SK-N-SH (cell line): Measurements from ENCODE around the gene OTOP3. TPM values are rescaled to one million over a fixed set of nuclear protein-coding genes. Genes with fewer than 3 reads are reported as not detected.

ENCODE experiments used
- CTCF ChIA-PET: fragments of 300-600, 350-600 bp; formaldehyde crosslinking; extraction: SDS; loops from one replicate; lab custom pipeline; 2021; lab: Yijun Ruan, JAX
- POLR2A ChIA-PET: fragments of 350-600 bp; sonication (Branson Sonifier 250); formaldehyde crosslinking; extraction: SDS; loops from one replicate; lab custom pipeline; 2020; ENCODE audit warnings: antibody characterized with exemption, inconsistent platforms; lab: Yijun Ruan, JAX
- DNase-seq: peaks from one replicate; pipeline ENCODE4 v3.0.0; 2012
- H2AFZ ChIP-seq: fragments of 200-600 bp; sonication (generic); 2 replicates; pipeline ENCODE4 v1.8.1; 2016; ENCODE audit warnings: antibody characterized with exemption, mild to moderate bottlenecking, low read depth
- H3F3A ChIP-seq: fragments of 200-600 bp; sonication (generic); replicated peaks from 2 replicates; pipeline ENCODE3; 2016; ENCODE audit warnings: antibody characterized with exemption, mild to moderate bottlenecking; ENCODE audit not compliant: insufficient read depth
- H3K27ac ChIP-seq, 2 experiments: fragments of 200-500 bp in 1 of 2; fragments of 200-600 bp in 1 of 2; sonication (Bioruptor generic) in 1 of 2; sonication (generic), shearing (Covaris generic) in 1 of 2; 2 replicates each; pipeline versions ENCODE4 v1.5.1 to v1.6.1; 2014 to 2016; ENCODE audit warnings: low read depth in 2 of 2, inconsistent platforms in 1 of 2, low read length in 1 of 2, mild to moderate bottlenecking in 1 of 2, mixed read lengths in 1 of 2
- H3K27me3 ChIP-seq: fragments of 200-600 bp; sonication (generic), shearing (Covaris generic); 2 replicates; pipeline ENCODE4 v1.6.1; 2016; ENCODE audit warnings: mixed run types; ENCODE audit not compliant: insufficient read depth
- H3K36me3 ChIP-seq, 2 experiments: fragments of 200-500 bp in 1 of 2; fragments of 200-600 bp in 1 of 2; sonication (Bioruptor generic) in 1 of 2; sonication (generic) in 1 of 2; replicated peaks in 1 of 2; 2 replicates each; pipeline versions ENCODE3 to v1.5.1; 2014 to 2016; ENCODE audit warnings: low read length in 1 of 2, mild to moderate bottlenecking in 1 of 2; ENCODE audit not compliant: insufficient read depth in 2 of 2, control insufficient read depth in 1 of 2
- H3K4me1 ChIP-seq, 2 experiments: fragments of 200-500 bp in 1 of 2; fragments of 200-600 bp in 1 of 2; sonication (Bioruptor generic) in 1 of 2; sonication (generic), shearing (Covaris generic) in 1 of 2; 2 replicates each; pipeline versions ENCODE4 v1.5.1 to v1.6.1; 2014 to 2016; ENCODE audit warnings: low read depth in 1 of 2, low read length in 1 of 2, mixed run types in 1 of 2; ENCODE audit not compliant: insufficient read depth in 2 of 2, control insufficient read depth in 1 of 2
- H3K4me2 ChIP-seq: fragments of 200-600 bp; sonication (generic), shearing (Covaris generic); 2 replicates; pipeline ENCODE4 v1.6.1; 2017; ENCODE audit warnings: mixed run types
- H3K4me3 ChIP-seq, 2 experiments: fragments of 200-500 bp in 1 of 2; fragments of 200-600 bp in 1 of 2; sonication (Bioruptor generic) in 1 of 2; sonication (generic), shearing (Covaris generic) in 1 of 2; 2 replicates each; pipeline versions ENCODE4 v1.5.1 to v1.8.1; 2014 to 2016; ENCODE audit warnings: low read depth in 2 of 2, inconsistent platforms in 1 of 2, low read length in 1 of 2, mild to moderate bottlenecking in 1 of 2, mixed read lengths in 1 of 2, moderate library complexity in 1 of 2
- H3K79me2 ChIP-seq: fragments of 200-600 bp; sonication (generic); 2 replicates; pipeline ENCODE4 v1.8.1; 2017; ENCODE audit warnings: mild to moderate bottlenecking; ENCODE audit not compliant: insufficient read depth
- H3K9ac ChIP-seq: fragments of 200-600 bp; sonication (generic); 2 replicates; pipeline ENCODE4 v1.6.1; 2017; ENCODE audit warnings: mixed run types
- H3K9me2 ChIP-seq: fragments of 200-600 bp; sonication (generic); 2 replicates; pipeline ENCODE4 v1.6.1; 2017; ENCODE audit warnings: mixed run types
- H3K9me3 ChIP-seq: fragments of 200-600 bp; sonication (generic); 2 replicates; pipeline ENCODE4 v1.6.1; 2017; ENCODE audit warnings: mixed run types, mild to moderate bottlenecking, moderate library complexity
- H4K20me1 ChIP-seq: fragments of 200-600 bp; sonication (generic); 2 replicates; pipeline ENCODE4 v1.6.1; 2017; ENCODE audit warnings: mild to moderate bottlenecking, mixed run types; ENCODE audit not compliant: insufficient read depth
- CHD2 ChIP-seq: fragments of 150-350 bp; IDR thresholded peaks from 2 replicates; pipeline ENCODE4 v1.6.1; 2018; ENCODE audit warnings: low read length; ENCODE audit not compliant: partially characterized antibody
- ELF1 ChIP-seq: IDR thresholded peaks from 2 replicates; pipeline ENCODE4 v1.4.0; 2012
- EP300 ChIP-seq, 2 experiments: IDR thresholded peaks; 2 replicates each; pipeline versions ENCODE4 v1.4.0 to v1.6.1; 2012; ENCODE audit warnings: borderline replicate concordance in 1 of 2, low read depth in 1 of 2, low read length in 1 of 2
- EZH2phosphoT487 ChIP-seq: fragments of 200-600 bp; sonication (generic); IDR thresholded peaks from 2 replicates; pipeline ENCODE4 v1.6.1; 2017; ENCODE audit warnings: low read depth, mixed run types, mild to moderate bottlenecking, antibody characterized with exemption, moderate library complexity, borderline replicate concordance
- FOSL2 ChIP-seq: IDR thresholded peaks from 2 replicates; pipeline ENCODE4 v1.4.0; 2012; ENCODE audit warnings: low read depth, mild to moderate bottlenecking, moderate library complexity, borderline replicate concordance
- FOXM1 ChIP-seq: IDR thresholded peaks from 2 replicates; pipeline ENCODE4 v1.4.0; 2012; ENCODE audit warnings: low read depth, mild to moderate bottlenecking
- GATA2 ChIP-seq: sonication (generic); formaldehyde crosslinking; IDR thresholded peaks from 2 replicates; pipeline ENCODE4 v1.5.0; 2020; ENCODE audit warnings: mild to moderate bottlenecking, missing genetic modification reagents
- MEF2A ChIP-seq: IDR thresholded peaks from 2 replicates; pipeline ENCODE4 v1.4.0; 2012; ENCODE audit warnings: low read depth, borderline replicate concordance
- NFIC ChIP-seq: IDR thresholded peaks from 2 replicates; pipeline ENCODE4 v1.4.0; 2012; ENCODE audit warnings: borderline replicate concordance
- NRF1 ChIP-seq: IDR thresholded peaks from 2 replicates; pipeline ENCODE4 v1.6.1; 2012; ENCODE audit warnings: low read depth, mild to moderate bottlenecking, low read length
- POLR2AphosphoS5 ChIP-seq: IDR thresholded peaks from 2 replicates; pipeline ENCODE4 v1.6.1; 2012; ENCODE audit warnings: low read depth, low read length
- RAD21 ChIP-seq: IDR thresholded peaks from 2 replicates; pipeline ENCODE4 v1.6.1; 2012; ENCODE audit warnings: mild to moderate bottlenecking, low read length
- RFX5 ChIP-seq: IDR thresholded peaks from 2 replicates; pipeline ENCODE4 v1.6.1; 2012; ENCODE audit warnings: mild to moderate bottlenecking, improper control_type of control experiment, low read length
- RXRA ChIP-seq: IDR thresholded peaks from 2 replicates; pipeline ENCODE4 v1.4.0; 2012; ENCODE audit warnings: low read depth, mild to moderate bottlenecking, borderline replicate concordance
- SIN3A ChIP-seq: IDR thresholded peaks from 2 replicates; pipeline ENCODE4 v1.6.1; 2012; ENCODE audit warnings: low read depth, mild to moderate bottlenecking, low read length, moderate library complexity, borderline replicate concordance
- SMC3 ChIP-seq: IDR thresholded peaks from 2 replicates; pipeline ENCODE4 v1.6.1; 2012; ENCODE audit warnings: low read depth, low read length, improper control_type of control experiment
- TAF1 ChIP-seq: IDR thresholded peaks from 2 replicates; pipeline ENCODE4 v1.6.1; 2012; ENCODE audit warnings: low read depth, mild to moderate bottlenecking, low read length, moderate library complexity, borderline replicate concordance
- TCF12 ChIP-seq: IDR thresholded peaks from 2 replicates; pipeline ENCODE4 v1.4.0; 2012
- TEAD4 ChIP-seq: IDR thresholded peaks from 2 replicates; pipeline ENCODE4 v1.4.0; 2012; ENCODE audit warnings: mild to moderate bottlenecking, borderline replicate concordance; ENCODE audit not compliant: insufficient read depth
- WGBS: methylation state at CpG from one replicate; pipeline ENCODE4 v1.1.6; 2017; ENCODE audit warnings: low lambda C conversion rate; 5-methylcytosine and 5-hydroxymethylcytosine counted together
- polyA plus RNA-seq, 3 experiments: library from polyadenylated mRNA; depleted of rRNA; stranded (reverse); fragments of >200 nt; gene quantifications; 2 replicates each; pipeline ENCODE4 v1.2.3, GENCODE V29; 2012
- TF ChIP-seq, protein P1 (sequence below): IDR thresholded peaks from 2 replicates; pipeline ENCODE4 v1.4.0; 2012; ENCODE audit warnings: low read depth, borderline replicate concordance
- TF ChIP-seq, protein P2 (sequence below): IDR thresholded peaks from 2 replicates; pipeline ENCODE4 v1.6.1; 2012; ENCODE audit warnings: mild to moderate bottlenecking, low read depth, low read length, moderate library complexity
- TF ChIP-seq, protein P3 (sequence below): IDR thresholded peaks from 2 replicates; pipeline ENCODE4 v1.4.0; 2012; ENCODE audit warnings: low read depth
- TF ChIP-seq, protein P4 (sequence below): IDR thresholded peaks from 2 replicates; pipeline ENCODE4 v1.4.0; 2012; ENCODE audit warnings: low read depth, borderline replicate concordance
- TF ChIP-seq, protein P5 (sequence below): fragments of 150-350 bp; IDR thresholded peaks from 2 replicates; pipeline ENCODE4 v1.6.1; 2016; ENCODE audit warnings: mild to moderate bottlenecking, low read depth, low read length
- TF ChIP-seq, protein P6 (sequence below): IDR thresholded peaks from 2 replicates; pipeline ENCODE4; 2012

Gene OTOP3
- polyA plus RNA-seq, 1 of the 3 experiments (the other 2 are of a cell fraction): not detected

DNA sequence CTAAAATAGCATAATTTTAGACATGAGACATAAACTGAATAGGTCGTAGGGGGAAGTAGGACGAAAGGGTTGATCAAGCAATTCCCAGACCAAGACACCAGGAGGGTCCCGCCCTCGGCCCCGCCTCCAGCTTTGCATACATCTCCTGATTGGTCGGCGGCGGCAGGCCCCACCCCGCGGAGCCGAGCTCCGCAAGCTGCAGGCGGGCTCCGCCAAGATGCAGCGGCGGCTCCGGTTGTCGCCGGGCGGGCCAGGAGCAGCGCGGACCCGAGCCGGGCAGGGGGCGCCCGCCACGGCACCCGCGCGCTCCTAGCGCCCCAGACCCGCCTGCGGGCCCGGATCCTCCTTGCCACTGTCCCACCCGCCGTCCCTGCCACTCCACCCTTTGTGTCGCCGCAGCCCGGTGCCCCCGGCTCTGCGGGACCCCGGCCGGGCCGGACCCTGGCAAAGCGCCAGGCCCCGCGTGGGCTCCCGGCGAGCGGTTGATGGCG, 51.8 kb downstream of the OTOP3 start, which contains the start of gene CDR2L:
Gene CDR2L (plus strand): TSS at position 215 of the 491 bp plus-strand sequence. CDS start 412 bp downstream, outside the sequence.
- H3K9me2 ChIP-seq: no peaks in the 10 kb centered on the region
- H3K4me3 ChIP-seq: peak within 1 kb of the TSS; percentile 80 to 93
- ChIA-PET POLR2A (interaction anchor here (0.5 to 6.9 kb wide), 11 partner anchors 12 to 302 kb away, joined by 3 to 197 read pairs (median 5); partner anchors contain the start of genes ARMC7, HID1, MRPL58 and SLC25A19), CTCF (interaction anchor here (0.6 to 10.9 kb wide), 14 partner anchors 9 to 194 kb away, joined by 3 to 136 read pairs (median 5); partner anchors contain the start of genes HID1, MRPL58 and OTOP2)
- no peaks in the 10 kb centered on the region for H3K27me3 ChIP-seq
- H4K20me1 ChIP-seq: no peaks in the 10 kb centered on the region
- H3K79me2 ChIP-seq: peaks cover 42% of the 10 kb centered on the region
- H3K4me1 ChIP-seq: peaks cover 6 to 35% of the 10 kb centered on the region in 2 experiments; a peak in 2 of 4 replicates
- H3K27ac ChIP-seq: peak within 1 kb of the TSS; percentile 92
- H3K9me3 ChIP-seq: no peaks in the 10 kb centered on the region
- peak within 1 kb of the TSS; percentile 89 for H3K9ac ChIP-seq
- H3K4me2 ChIP-seq: peak within 1 kb of the TSS; percentile 94
- H2AFZ ChIP-seq: peak within 1 kb of the TSS; percentile 78
- no peaks in the 10 kb centered on the region for H3K36me3 ChIP-seq
- H3F3A ChIP-seq: peaks cover 42% of the 10 kb centered on the region
- 1% methylated on average over 39 of the region's 51 CpGs for WGBS
- DNase-seq: peak; percentile 98
- no peak for TF ChIP-seq RXRA
- TF ChIP-seq SMC3: peak; percentile 17; the same call in 1 of the 2 replicates
- TF ChIP-seq TEAD4: no peak
- peak; percentile 87 for TF ChIP-seq POLR2AphosphoS5
- TF ChIP-seq TAF1: peak; percentile 89
- TF ChIP-seq NFIC: peak; percentile 44; the same call in 1 of the 2 replicates
- TF ChIP-seq FOXM1: no peak
- TF ChIP-seq, protein P1, sequence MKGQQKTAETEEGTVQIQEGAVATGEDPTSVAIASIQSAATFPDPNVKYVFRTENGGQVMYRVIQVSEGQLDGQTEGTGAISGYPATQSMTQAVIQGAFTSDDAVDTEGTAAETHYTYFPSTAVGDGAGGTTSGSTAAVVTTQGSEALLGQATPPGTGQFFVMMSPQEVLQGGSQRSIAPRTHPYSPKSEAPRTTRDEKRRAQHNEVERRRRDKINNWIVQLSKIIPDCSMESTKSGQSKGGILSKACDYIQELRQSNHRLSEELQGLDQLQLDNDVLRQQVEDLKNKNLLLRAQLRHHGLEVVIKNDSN: no peak
- TF ChIP-seq RFX5: no peak
- no peak for TF ChIP-seq MEF2A
- TF ChIP-seq, protein P2, sequence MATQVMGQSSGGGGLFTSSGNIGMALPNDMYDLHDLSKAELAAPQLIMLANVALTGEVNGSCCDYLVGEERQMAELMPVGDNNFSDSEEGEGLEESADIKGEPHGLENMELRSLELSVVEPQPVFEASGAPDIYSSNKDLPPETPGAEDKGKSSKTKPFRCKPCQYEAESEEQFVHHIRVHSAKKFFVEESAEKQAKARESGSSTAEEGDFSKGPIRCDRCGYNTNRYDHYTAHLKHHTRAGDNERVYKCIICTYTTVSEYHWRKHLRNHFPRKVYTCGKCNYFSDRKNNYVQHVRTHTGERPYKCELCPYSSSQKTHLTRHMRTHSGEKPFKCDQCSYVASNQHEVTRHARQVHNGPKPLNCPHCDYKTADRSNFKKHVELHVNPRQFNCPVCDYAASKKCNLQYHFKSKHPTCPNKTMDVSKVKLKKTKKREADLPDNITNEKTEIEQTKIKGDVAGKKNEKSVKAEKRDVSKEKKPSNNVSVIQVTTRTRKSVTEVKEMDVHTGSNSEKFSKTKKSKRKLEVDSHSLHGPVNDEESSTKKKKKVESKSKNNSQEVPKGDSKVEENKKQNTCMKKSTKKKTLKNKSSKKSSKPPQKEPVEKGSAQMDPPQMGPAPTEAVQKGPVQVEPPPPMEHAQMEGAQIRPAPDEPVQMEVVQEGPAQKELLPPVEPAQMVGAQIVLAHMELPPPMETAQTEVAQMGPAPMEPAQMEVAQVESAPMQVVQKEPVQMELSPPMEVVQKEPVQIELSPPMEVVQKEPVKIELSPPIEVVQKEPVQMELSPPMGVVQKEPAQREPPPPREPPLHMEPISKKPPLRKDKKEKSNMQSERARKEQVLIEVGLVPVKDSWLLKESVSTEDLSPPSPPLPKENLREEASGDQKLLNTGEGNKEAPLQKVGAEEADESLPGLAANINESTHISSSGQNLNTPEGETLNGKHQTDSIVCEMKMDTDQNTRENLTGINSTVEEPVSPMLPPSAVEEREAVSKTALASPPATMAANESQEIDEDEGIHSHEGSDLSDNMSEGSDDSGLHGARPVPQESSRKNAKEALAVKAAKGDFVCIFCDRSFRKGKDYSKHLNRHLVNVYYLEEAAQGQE: no peak
- no peak for TF ChIP-seq GATA2 (CRISPR knock-in tag)
- TF ChIP-seq TCF12: no peak
- no peak for TF ChIP-seq FOSL2
- TF ChIP-seq, protein P3, sequence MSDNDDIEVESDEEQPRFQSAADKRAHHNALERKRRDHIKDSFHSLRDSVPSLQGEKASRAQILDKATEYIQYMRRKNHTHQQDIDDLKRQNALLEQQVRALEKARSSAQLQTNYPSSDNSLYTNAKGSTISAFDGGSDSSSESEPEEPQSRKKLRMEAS: no peak
- no peak for TF ChIP-seq RAD21
- TF ChIP-seq, protein P4, sequence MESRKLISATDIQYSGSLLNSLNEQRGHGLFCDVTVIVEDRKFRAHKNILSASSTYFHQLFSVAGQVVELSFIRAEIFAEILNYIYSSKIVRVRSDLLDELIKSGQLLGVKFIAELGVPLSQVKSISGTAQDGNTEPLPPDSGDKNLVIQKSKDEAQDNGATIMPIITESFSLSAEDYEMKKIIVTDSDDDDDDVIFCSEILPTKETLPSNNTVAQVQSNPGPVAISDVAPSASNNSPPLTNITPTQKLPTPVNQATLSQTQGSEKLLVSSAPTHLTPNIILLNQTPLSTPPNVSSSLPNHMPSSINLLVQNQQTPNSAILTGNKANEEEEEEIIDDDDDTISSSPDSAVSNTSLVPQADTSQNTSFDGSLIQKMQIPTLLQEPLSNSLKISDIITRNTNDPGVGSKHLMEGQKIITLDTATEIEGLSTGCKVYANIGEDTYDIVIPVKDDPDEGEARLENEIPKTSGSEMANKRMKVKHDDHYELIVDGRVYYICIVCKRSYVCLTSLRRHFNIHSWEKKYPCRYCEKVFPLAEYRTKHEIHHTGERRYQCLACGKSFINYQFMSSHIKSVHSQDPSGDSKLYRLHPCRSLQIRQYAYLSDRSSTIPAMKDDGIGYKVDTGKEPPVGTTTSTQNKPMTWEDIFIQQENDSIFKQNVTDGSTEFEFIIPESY: no peak
- TF ChIP-seq, protein P5, sequence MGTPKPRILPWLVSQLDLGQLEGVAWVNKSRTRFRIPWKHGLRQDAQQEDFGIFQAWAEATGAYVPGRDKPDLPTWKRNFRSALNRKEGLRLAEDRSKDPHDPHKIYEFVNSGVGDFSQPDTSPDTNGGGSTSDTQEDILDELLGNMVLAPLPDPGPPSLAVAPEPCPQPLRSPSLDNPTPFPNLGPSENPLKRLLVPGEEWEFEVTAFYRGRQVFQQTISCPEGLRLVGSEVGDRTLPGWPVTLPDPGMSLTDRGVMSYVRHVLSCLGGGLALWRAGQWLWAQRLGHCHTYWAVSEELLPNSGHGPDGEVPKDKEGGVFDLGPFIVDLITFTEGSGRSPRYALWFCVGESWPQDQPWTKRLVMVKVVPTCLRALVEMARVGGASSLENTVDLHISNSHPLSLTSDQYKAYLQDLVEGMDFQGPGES: no peak
- TF ChIP-seq, protein P6, sequence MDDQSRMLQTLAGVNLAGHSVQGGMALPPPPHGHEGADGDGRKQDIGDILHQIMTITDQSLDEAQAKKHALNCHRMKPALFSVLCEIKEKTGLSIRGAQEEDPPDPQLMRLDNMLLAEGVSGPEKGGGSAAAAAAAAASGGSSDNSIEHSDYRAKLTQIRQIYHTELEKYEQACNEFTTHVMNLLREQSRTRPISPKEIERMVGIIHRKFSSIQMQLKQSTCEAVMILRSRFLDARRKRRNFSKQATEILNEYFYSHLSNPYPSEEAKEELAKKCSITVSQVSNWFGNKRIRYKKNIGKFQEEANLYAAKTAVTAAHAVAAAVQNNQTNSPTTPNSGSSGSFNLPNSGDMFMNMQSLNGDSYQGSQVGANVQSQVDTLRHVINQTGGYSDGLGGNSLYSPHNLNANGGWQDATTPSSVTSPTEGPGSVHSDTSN: no peak
- TF ChIP-seq ELF1: no peak
- no peak for TF ChIP-seq CHD2
- no peak for TF ChIP-seq SIN3A
- TF ChIP-seq EZH2phosphoT487: no peak
- no peak; a peak in 1 of 4 replicates for TF ChIP-seq EP300 (IDR thresholded peaks at IDR 0.05; ENCODE audit: borderline replicate concordance in 1 of 2, low read depth in 1 of 2, low read length in 1 of 2)
- TF ChIP-seq NRF1: no peak
